Measurements from ENCODE around the gene CEP41. TPM values are rescaled to one million over a fixed set of nuclear protein-coding genes. Genes with fewer than 3 reads are reported as not detected.

CEP41 gene
- total and polyA plus RNA-seq, 10 of the 15 experiments (the other 5 are each of a cell fraction or from before 2014, with no cell fraction given) = 11.4 to 43.0 (median 24.7) TPM

GRCh38 chr7:130444234-130444633, 3.4 kb upstream of the CEP41 start:
- H3K79me2 ChIP-seq (ENCODE audit: control insufficient read depth, insufficient read depth, low read length) = peaks cover 3% of the 10 kb centered on the region
- peaks cover 11% of the 10 kb centered on the region for H3K4me1 ChIP-seq (ENCODE audit: control insufficient read depth, insufficient read depth, low read length)
- ChIA-PET CTCF (no interaction called here), RAD21 (ENCODE audit: unreplicated experiment) (no interaction called here), POLR2A (no interaction called here), SMC1A (ENCODE audit: uncharacterized antibody, unreplicated experiment) (no interaction called here)
- no peak overlapping the region for H3K4me3 ChIP-seq
- H3K36me3 ChIP-seq (ENCODE audit: control insufficient read depth in 2 of 2, insufficient read depth in 2 of 2, low read length in 1 of 2) = no peaks in the 10 kb centered on the region
- no TSS peak for BruUV-seq (replicated peaks)
- no peak overlapping the region for H3K9ac ChIP-seq (ENCODE audit: control insufficient read depth, insufficient read depth, low read length)
- no peak overlapping the region for H3K4me2 ChIP-seq (ENCODE audit: control insufficient read depth, insufficient read depth)
- peaks cover 5% of the 10 kb centered on the region; the same call in 2 of the 3 replicates for H3K9me3 ChIP-seq (replicated peaks; ENCODE audit: control insufficient read depth, insufficient read depth, low read length)
- DNase-seq (ENCODE audit: low read depth, low spot score) (no peak), FAIRE-seq (no peak), ATAC-seq (no peak)
- no peaks in the 10 kb centered on the region for H3K27me3 ChIP-seq (replicated peaks in 1 of 2; ENCODE audit: control insufficient read depth in 2 of 2, insufficient read depth in 2 of 2, low read length in 1 of 2)
- H2AFZ ChIP-seq (ENCODE audit: control insufficient read depth, low read depth, low read length) = no peak overlapping the region
- H3K27ac ChIP-seq (ENCODE audit: control insufficient read depth, insufficient read depth) = no peak overlapping the region
- intact Hi-C loops (cut with micrococcal nuclease; ENCODE audit: unreplicated experiment) (no loop called here), in situ Hi-C loops (cut with MboI) (no loop called here)
- 95% methylated on average over 3 of the region's 3 CpGs for WGBS (ENCODE audit: insufficient coverage, insufficient replicate concordance, low lambda C conversion rate, missing lambda C conversion rate)
- H4K20me1 ChIP-seq (ENCODE audit: control insufficient read depth, insufficient read depth) = no peaks in the 10 kb centered on the region
- TF ChIP-seq NR2C1 (IDR thresholded peaks at IDR 0.05) (no peak), SMC3 (IDR thresholded peaks at IDR 0.05; ENCODE audit: borderline replicate concordance, low read length) (no peak), POLR2AphosphoS2 (IDR thresholded peaks at IDR 0.05; ENCODE audit: low read depth, low read length) (no peak), ZNF687 (IDR thresholded peaks at IDR 0.05) (no peak), MAX (IDR thresholded peaks at IDR 0.05; ENCODE audit: low read depth, low read length) (no peak), MEF2A (IDR thresholded peaks at IDR 0.05; ENCODE audit: insufficient read depth, low read depth, low read length) (no peak), CBX3 (IDR thresholded peaks at IDR 0.05; ENCODE audit: borderline replicate concordance, low read depth) (no peak), HCFC1 (IDR thresholded peaks at IDR 0.05; ENCODE audit: low read length) (no peak), SUZ12 (IDR thresholded peaks at IDR 0.05; ENCODE audit: unreplicated experiment) (no peak), LARP7 (IDR thresholded peaks at IDR 0.05) (no peak), E2F4 (IDR thresholded peaks at IDR 0.05; ENCODE audit: low read depth, low read length) (no peak), ETV6 (conservative IDR thresholded peaks at IDR 0.05 in 1 of 2, IDR thresholded peaks at IDR 0.05 in 1 of 2; ENCODE audit: borderline replicate concordance in 1 of 2, low read depth in 1 of 2) (no peak)
- TF ChIP-seq, protein P1, sequence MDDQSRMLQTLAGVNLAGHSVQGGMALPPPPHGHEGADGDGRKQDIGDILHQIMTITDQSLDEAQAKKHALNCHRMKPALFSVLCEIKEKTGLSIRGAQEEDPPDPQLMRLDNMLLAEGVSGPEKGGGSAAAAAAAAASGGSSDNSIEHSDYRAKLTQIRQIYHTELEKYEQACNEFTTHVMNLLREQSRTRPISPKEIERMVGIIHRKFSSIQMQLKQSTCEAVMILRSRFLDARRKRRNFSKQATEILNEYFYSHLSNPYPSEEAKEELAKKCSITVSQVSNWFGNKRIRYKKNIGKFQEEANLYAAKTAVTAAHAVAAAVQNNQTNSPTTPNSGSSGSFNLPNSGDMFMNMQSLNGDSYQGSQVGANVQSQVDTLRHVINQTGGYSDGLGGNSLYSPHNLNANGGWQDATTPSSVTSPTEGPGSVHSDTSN (IDR thresholded peaks at IDR 0.05; ENCODE audit: insufficient replicate concordance, low read depth, low read length) = no peak
- TF ChIP-seq, protein P2, sequence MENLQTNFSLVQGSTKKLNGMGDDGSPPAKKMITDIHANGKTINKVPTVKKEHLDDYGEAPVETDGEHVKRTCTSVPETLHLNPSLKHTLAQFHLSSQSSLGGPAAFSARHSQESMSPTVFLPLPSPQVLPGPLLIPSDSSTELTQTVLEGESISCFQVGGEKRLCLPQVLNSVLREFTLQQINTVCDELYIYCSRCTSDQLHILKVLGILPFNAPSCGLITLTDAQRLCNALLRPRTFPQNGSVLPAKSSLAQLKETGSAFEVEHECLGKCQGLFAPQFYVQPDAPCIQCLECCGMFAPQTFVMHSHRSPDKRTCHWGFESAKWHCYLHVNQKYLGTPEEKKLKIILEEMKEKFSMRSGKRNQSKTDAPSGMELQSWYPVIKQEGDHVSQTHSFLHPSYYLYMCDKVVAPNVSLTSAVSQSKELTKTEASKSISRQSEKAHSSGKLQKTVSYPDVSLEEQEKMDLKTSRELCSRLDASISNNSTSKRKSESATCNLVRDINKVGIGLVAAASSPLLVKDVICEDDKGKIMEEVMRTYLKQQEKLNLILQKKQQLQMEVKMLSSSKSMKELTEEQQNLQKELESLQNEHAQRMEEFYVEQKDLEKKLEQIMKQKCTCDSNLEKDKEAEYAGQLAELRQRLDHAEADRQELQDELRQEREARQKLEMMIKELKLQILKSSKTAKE (IDR thresholded peaks at IDR 0.05; ENCODE audit: low read depth, poor library complexity, severe bottlenecking) = no peak

Data from GM12878 (cell line).